Ascending aorta (tissue), 2 donors: ENCODE data around the gene DAPP1. TPM values are rescaled to one million over a fixed set of nuclear protein-coding genes. Genes with fewer than 3 reads are reported as not detected.
A peak's percentile ranks its signal among the peaks of the same experiment; 100 is the strongest.

Experiments used
- DNase-seq, 2 donors: peaks; one replicate each; pipeline ENCODE4 v3.0.0-alpha.2; 2019; ENCODE audit warnings: low spot score in 2 of 2
- H3K27ac ChIP-seq, 2 donors: fragments of 200-600 bp; sonication (generic); one replicate each; pipeline ENCODE4 v1.5.1; 2016 to 2017; ENCODE audit warnings: mild to moderate bottlenecking in 1 of 2
- H3K27me3 ChIP-seq: fragments of 200-600 bp; sonication (generic); one replicate; pipeline ENCODE4 v1.5.1; 2017
- H3K36me3 ChIP-seq, 2 donors: fragments of 200-600 bp; sonication (generic); one replicate each; pipeline ENCODE4 v1.5.1; 2016
- H3K4me1 ChIP-seq, 2 donors: fragments of 200-600 bp; sonication (generic); one replicate each; pipeline ENCODE4 v1.5.1; 2016 to 2017; ENCODE audit warnings: mild to moderate bottlenecking in 1 of 2
- H3K4me3 ChIP-seq, 2 donors: fragments of 200-600 bp; sonication (generic); one replicate each; pipeline ENCODE4 v1.5.1; 2016 to 2017; ENCODE audit warnings: mild to moderate bottlenecking in 1 of 2
- H3K9me3 ChIP-seq, 2 donors: fragments of 200-600 bp; sonication (generic); one replicate each; pipeline ENCODE4 v1.5.1; 2016
- intact Hi-C: fragments of 100-400 bp; cut with DNase I; formaldehyde crosslinking; loops from one replicate; pipeline ENCODE4 v1.15.1; 2023
- total RNA-seq: library from RNA; depleted of rRNA; stranded (reverse); fragments of >200 nt; gene quantifications from one replicate; pipeline ENCODE4 v1.1.0, GENCODE V29; 2016
- TF ChIP-seq, protein P1 (sequence below), 3 experiments: fragments of 200-600 bp in 2 of 3; fragments of 450-650 bp in 1 of 3; sonication (generic) in 2 of 3; IDR thresholded peaks; one replicate each; pipeline ENCODE4 v1.5.1; 2016 to 2019; ENCODE audit warnings: antibody characterized with exemption in 3 of 3, mild to moderate bottlenecking in 1 of 3, moderate library complexity in 1 of 3

The DAPP1 gene
- total RNA-seq, 1 donor from 2014 or later: not detected

GRCh38 chr4:99832321-99832720, 15.7 kb downstream of the DAPP1 start:
- no peak overlapping the region for H3K4me3 ChIP-seq
- no peaks in the 10 kb centered on the region for H3K9me3 ChIP-seq
- no peak for DNase-seq
- H3K27ac ChIP-seq: peak overlapping the region; percentile 24 to 52
- no peaks in the 10 kb centered on the region for H3K27me3 ChIP-seq
- H3K36me3 ChIP-seq: no peaks in the 10 kb centered on the region
- TF ChIP-seq, protein P1, sequence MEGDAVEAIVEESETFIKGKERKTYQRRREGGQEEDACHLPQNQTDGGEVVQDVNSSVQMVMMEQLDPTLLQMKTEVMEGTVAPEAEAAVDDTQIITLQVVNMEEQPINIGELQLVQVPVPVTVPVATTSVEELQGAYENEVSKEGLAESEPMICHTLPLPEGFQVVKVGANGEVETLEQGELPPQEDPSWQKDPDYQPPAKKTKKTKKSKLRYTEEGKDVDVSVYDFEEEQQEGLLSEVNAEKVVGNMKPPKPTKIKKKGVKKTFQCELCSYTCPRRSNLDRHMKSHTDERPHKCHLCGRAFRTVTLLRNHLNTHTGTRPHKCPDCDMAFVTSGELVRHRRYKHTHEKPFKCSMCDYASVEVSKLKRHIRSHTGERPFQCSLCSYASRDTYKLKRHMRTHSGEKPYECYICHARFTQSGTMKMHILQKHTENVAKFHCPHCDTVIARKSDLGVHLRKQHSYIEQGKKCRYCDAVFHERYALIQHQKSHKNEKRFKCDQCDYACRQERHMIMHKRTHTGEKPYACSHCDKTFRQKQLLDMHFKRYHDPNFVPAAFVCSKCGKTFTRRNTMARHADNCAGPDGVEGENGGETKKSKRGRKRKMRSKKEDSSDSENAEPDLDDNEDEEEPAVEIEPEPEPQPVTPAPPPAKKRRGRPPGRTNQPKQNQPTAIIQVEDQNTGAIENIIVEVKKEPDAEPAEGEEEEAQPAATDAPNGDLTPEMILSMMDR (IDR thresholded peaks at IDR 0.05): no peak
- H3K4me1 ChIP-seq: peaks cover 0 to 3% of the 10 kb centered on the region in 2 donors
- intact Hi-C loops: no loop called here

DNA sequence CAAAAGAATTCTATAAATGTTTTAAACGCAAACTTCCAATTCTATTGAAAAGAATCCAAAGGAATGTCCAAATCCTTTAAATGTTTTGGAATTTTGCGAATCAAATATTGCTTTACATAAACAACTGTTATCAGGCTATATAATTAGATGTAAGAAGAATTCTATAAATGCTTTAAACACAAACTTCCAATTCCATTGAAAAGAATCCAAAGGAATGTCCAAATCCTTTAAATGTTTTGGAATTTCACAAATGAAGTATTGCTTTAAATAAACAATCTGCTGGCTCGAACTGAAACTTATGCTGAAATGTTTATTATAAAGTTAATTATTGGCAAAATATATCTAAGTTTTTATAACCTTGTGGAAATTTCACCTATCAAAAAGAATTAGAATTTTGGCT, 16.1 kb downstream of the DAPP1 start:
- DNase-seq: no peak
- peaks cover 0 to 3% of the 10 kb centered on the region in 2 donors for H3K4me1 ChIP-seq
- no peaks in the 10 kb centered on the region for H3K27me3 ChIP-seq
- no peak overlapping the region for H3K4me3 ChIP-seq
- no peaks in the 10 kb centered on the region for H3K9me3 ChIP-seq
- H3K36me3 ChIP-seq: no peaks in the 10 kb centered on the region
- H3K27ac ChIP-seq: no peak overlapping the region
- TF ChIP-seq, protein P1 (IDR thresholded peaks at IDR 0.05): no peak
- intact Hi-C loops: no loop called here

DNA sequence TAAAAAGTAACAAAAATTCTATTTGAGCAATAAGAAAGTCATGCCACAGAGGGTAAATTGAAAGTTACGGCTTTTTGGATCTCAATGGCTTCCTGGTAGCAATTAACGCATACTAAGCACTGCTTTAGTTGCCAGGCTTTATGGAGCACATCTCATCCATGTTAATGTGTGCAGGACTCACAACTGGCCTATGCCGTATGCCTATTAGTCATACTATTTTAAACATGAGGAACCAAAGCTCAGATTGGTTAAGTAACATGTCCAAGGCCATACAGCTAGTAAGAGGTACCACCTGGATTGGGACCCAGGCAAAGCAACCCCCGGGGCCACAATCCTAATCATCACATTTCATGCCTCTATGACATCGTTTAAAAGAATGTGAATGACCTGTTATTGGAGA, 17.1 kb downstream of the DAPP1 start:
- H3K9me3 ChIP-seq: no peaks in the 10 kb centered on the region
- H3K4me1 ChIP-seq: peaks cover 0 to 3% of the 10 kb centered on the region in 2 donors
- H3K36me3 ChIP-seq: no peaks in the 10 kb centered on the region
- TF ChIP-seq, protein P1 (IDR thresholded peaks at IDR 0.05): no peak
- DNase-seq: no peak
- intact Hi-C loops: no loop called here
- H3K4me3 ChIP-seq: no peak overlapping the region
- H3K27ac ChIP-seq: no peak overlapping the region
- no peaks in the 10 kb centered on the region for H3K27me3 ChIP-seq

- Histone ChIP-seq H3K4me1 (peaks cover 0 to 3% of the 10 kb centered on the region in 2 donors), H3K27me3 (no peaks in the 10 kb centered on the region)
- intact Hi-C loops: no loop called here
Measured at GRCh38 chr4:99834569-99834968, 17.9 kb downstream of the DAPP1 start.

DNA sequence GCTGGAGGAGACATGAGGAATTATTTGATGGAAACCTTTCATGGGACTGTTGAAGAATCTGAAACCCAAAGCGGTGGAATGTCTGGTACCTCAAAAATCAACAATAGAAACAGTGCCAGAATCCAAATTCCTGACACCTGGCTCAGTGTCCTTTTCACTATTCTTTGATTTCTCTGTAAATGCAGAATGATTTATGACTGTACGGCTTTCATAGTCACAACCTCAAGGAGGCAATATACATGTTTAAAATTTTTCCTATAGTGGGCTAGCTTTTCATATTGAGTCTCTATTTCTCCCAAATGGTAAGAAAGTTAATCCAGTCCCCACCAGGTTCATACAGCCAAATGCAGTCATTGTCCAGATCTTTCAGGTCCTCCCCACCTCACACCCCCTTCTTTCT, 19.3 kb downstream of the DAPP1 start:
- no peak overlapping the region for H3K27ac ChIP-seq
- no peaks in the 10 kb centered on the region for H3K27me3 ChIP-seq
- TF ChIP-seq, protein P1 (IDR thresholded peaks at IDR 0.05): no peak
- no peaks in the 10 kb centered on the region for H3K9me3 ChIP-seq
- intact Hi-C loops: no loop called here
- no peaks in the 10 kb centered on the region for H3K36me3 ChIP-seq
- H3K4me3 ChIP-seq: no peak overlapping the region
- peaks cover 0 to 3% of the 10 kb centered on the region in 2 donors for H3K4me1 ChIP-seq
- DNase-seq: no peak

More at GRCh38 chr4:99834569-99834968, 17.9 kb downstream of the DAPP1 start:
- no peaks in the 10 kb centered on the region for H3K36me3 ChIP-seq
- no peaks in the 10 kb centered on the region for H3K9me3 ChIP-seq
- DNase-seq: no peak
- TF ChIP-seq, protein P1 (IDR thresholded peaks at IDR 0.05): no peak
- H3K27ac ChIP-seq: no peak overlapping the region
- H3K4me3 ChIP-seq: no peak overlapping the region

DNA sequence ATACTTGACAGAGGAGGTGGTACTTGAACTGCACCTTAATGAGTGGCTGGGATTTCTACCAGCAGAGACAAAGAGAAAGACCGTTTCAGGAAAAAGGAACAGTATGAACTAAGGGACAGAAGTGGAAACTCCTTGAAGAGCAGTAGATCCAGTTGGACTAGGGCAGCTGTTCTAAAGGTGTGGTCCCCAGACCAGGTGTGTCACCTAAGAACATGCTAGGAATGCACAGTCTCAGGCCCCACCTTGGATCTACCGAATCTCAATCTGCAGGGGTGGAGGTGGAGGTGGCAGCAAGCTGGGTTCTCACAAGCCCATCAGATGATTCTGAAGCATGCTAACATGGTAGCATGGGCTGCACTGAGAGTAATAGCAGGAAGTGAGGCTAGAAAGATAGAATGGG, 22.3 kb downstream of the DAPP1 start:
- intact Hi-C loops: no loop called here
- Histone ChIP-seq H3K9me3 (no peaks in the 10 kb centered on the region), H3K27me3 (no peaks in the 10 kb centered on the region), H3K36me3 (no peaks in the 10 kb centered on the region), H3K4me1 (no peaks in the 10 kb centered on the region), H3K4me3 (no peak overlapping the region), H3K27ac (no peak overlapping the region)
- TF ChIP-seq, protein P1 (IDR thresholded peaks at IDR 0.05): no peak
- no peak for DNase-seq
